Esophagus mucosa (tissue), 1 donor: Measurements from ENCODE around the gene FAM43B. TPM values are rescaled to one million over a fixed set of nuclear protein-coding genes. Genes with fewer than 3 reads are reported as not detected.
A peak's percentile ranks its signal among the peaks of the same experiment; 100 is the strongest.
"Not testable (repeated sequence)": the region's sequence is repeated elsewhere in the genome, so short reads cannot be mapped to it uniquely, and the experiment has no call there.

Experiments used
- ATAC-seq: fragments of 200-7000 bp; cut with Tn5 transposase; one replicate; pipeline ENCODE4 v1.9.1; 2020
- total RNA-seq: library from RNA; stranded (reverse); gene quantifications from one replicate; pipeline ENCODE4 v1.2.4, GENCODE V29; 2023
- donor health status: DM: yes; HTN: yes; CAD: no.

FAM43B gene
- 0.12 TPM for total RNA-seq

- no peak for ATAC-seq
Observed at GRCh38 chr1:20551945-20552727, at the start of gene FAM43B. Gene FAM43B, plus strand, starts transcription at chr1:20552573. Its CDS starts 401 bp downstream, at chr1:20552974.

- ATAC-seq = no peak
Observed at GRCh38 chr1:20505488-20505887, 46.9 kb upstream of the FAM43B start.

- no peak for ATAC-seq
Observed at GRCh38 chr1:20507248-20507563, 45.2 kb upstream of the FAM43B start.

GRCh38 chr1:20507564-20508410 lies 44.6 kb upstream of the FAM43B start, which contains the start of gene MUL1:
Gene MUL1, minus strand, starts transcription at chr1:20508151. Its CDS starts 127 bp downstream, at chr1:20508024.
- peak; percentile 95 for ATAC-seq

- no peak for ATAC-seq
Observed at GRCh38 chr1:20508411-20508771, 44.0 kb upstream of the FAM43B start.

- ATAC-seq = no peak
Observed at GRCh38 chr1:20511518-20512428, 40.6 kb upstream of the FAM43B start.

- ATAC-seq = not testable (repeated sequence)
Observed at GRCh38 chr1:20519609-20520262, 32.6 kb upstream of the FAM43B start.

GRCh38 chr1:20521960-20522861 lies 30.2 kb upstream of the FAM43B start:
- ATAC-seq = peak; percentile 74

GRCh38 chr1:20526267-20526666 lies 26.1 kb upstream of the FAM43B start:
- no peak for ATAC-seq

- no peak for ATAC-seq
Observed at GRCh38 chr1:20528221-20528620, 24.2 kb upstream of the FAM43B start.

- no peak for ATAC-seq
Observed at GRCh38 chr1:20530306-20530705, 22.1 kb upstream of the FAM43B start.

- no peak for ATAC-seq
Observed at GRCh38 chr1:20530901-20531300, 21.5 kb upstream of the FAM43B start.

- ATAC-seq = no peak
Observed at GRCh38 chr1:20533635-20534034, 18.7 kb upstream of the FAM43B start.

GRCh38 chr1:20534659-20535417 lies 17.5 kb upstream of the FAM43B start:
- no peak for ATAC-seq

- no peak for ATAC-seq
Observed at GRCh38 chr1:20538227-20538626, 14.1 kb upstream of the FAM43B start.

- no peak for ATAC-seq
Observed at GRCh38 chr1:20538760-20539551, 13.4 kb upstream of the FAM43B start.

- no peak for ATAC-seq
Observed at GRCh38 chr1:20540281-20540680, 12.1 kb upstream of the FAM43B start.

- no peak for ATAC-seq
Observed at GRCh38 chr1:20546637-20547036, 5.7 kb upstream of the FAM43B start.

- no peak for ATAC-seq
Observed at GRCh38 chr1:20551161-20551560, 1.2 kb upstream of the FAM43B start.
